ENCODE measurements around the gene PDE6A.
"Not testable (repeated sequence)": the region's sequence is repeated elsewhere in the genome, so short reads cannot be mapped to it uniquely, and the experiment has no call there.

The PDE6A gene

DNA sequence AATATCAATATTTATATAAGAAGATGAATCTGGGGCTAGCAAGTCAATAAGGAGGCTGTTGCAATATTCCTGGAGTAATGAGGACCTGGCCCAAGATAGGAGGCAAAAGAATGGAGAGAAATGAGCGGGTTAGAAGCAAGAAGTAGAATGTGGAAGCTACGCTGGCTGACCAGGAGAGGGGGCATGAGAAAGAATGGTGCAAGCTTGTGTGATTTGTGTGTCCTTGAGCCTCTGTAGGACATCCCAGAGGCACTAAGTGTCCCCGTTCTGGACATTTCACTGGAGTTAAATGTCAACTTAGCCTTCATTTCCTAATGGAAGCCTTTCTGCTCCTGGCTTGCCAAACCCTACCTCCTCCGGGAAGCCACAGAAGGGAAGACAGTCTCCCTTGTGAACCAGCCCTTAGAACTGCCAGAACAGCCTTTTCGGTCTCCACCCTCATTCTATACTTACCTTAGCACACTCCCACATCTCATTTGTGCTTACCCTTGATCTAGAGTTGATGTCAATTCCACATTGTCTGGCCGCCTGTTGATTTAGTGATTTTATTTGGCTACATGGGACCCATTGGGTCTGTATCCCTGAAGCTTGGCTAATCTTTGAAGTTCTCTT lies 6.7 kb upstream of the PDE6A start:
- DNase-seq, result no peak

DNA sequence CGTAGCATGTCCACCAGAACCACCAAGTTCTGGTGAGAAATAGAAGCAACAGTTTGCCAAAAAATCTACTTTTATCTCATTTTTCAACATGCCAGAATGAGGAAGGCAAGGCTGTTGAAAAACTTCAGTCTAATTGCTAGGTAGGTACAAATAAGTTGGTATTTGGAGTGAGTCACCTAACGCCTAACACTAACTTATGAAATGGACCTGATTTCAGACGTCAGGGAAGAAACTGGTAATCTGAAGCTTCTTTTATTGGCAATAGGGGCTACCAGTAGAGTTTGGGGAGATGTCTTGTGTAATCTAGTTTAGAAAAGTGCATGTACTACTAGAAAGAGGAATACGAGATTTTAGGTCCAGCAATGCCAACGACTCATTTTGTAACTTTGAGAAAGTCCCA lies 4.4 kb upstream of the PDE6A start:
- DNase-seq, result no peak

DNA sequence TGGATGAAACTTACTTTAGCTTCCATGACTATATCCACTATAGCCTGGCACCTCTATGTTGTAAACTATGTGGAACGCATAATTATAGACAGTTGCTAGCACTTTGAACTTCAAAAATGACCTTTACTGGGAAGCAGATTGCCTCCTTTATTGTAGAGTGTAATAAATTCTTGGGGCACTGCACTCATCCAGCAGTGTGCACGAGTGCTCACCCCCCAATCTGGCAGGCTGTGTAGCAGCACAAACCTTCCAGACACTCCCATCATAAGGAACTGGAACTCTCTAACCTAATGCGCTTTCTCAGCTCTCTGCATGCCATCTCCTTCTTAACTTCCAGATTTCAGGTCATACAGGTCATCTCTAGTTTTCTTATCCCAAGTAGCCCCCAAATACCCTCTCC lies 1.5 kb upstream of the PDE6A start:
- no peak for DNase-seq

DNA sequence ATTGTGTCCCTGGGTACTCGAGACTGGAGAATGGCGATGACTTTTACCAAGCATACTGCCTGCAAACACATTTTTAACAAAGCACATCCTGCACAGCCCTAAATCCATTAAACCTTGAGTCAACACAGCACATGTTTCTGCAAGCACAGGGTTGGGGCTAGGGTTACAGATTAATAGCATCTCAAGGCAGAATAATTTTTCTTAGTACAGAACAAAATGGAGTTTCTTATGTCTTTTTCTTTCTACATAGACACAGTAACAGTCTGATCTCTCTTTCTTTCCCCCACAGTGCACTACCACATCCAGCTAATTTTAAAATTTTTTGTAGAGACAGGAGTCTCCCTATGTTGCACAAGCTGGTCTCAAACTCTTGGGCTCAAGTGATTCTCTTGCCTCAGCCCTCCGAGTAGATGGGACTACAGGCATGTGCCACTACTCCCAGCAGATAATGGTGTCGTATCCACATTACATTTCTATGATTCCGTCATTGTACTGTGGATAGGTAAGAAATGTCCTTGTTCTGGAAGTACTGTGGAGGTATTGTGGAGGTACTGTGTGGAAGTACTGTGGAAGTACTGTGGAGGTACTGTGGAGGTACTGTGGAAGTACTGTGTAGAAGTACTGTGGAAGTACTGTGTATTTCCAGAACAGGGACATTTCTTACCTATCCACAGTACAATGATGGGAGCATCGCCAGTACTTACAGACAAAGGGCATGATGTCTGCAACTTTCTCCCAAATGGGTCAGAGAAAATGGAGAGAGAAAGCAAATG lies 1.2 kb downstream of the PDE6A start:
- not testable (repeated sequence) for DNase-seq

DNA sequence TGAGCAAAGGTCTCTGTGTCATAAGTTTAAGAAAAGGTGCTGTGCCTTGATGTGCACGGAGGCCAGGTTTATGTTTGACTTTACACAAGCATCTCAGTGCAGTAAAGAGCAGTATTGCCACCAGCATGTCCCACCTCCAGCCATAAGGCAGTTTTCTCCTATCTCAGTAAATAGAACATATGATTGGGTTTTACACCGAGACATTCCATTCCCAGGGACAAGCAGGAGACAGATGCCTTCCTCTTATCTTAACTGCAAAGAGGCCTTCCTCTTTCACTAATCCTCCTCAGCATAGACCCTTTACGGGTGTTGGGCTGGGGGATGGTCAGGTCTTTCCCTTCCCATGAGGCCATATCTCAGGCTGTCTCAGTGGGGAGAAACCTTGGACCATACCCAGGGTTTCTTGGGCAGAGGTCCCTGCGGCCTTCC lies 1.8 kb downstream of the PDE6A start:
- not testable (repeated sequence) for DNase-seq

DNA sequence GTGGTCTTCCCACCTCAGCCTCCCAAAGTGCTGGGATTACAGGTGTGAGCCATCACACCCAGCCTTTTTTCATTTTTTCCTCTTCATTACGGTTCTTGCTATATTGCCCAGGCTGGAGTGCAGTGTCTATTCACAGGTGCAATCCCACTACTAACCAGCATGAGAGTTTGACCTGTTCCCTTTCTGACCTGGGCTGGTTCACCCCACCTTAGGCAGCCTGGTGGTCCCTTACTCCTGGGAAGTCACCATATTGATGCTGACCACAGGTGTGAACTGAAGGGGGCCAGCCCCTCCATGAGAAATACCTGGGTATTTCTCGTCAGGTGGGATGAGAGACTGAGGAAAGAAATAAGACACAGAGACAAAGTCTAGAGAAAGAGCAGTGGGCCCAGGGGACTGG lies 2.4 kb downstream of the PDE6A start:
- DNase-seq, result no peak

DNA sequence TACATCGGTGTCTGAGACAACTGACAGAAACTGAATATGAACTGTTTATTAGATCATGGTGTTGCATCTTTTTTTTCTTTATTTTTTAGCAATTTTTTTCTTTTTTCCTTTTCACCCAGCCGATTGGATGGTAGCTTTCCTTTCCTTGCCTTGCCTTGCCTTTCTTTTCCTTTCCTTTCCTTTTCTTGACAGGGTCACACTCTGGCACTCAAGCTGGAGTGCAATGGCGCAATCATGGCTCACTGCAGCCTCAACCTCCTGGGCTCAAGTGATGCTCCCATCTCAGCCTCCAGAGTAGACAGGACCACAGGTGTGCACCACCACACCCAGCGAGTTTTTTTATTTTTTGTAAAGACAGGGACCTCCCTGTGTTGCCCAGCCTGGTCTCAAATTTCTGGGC lies 2.8 kb downstream of the PDE6A start:
- no peak for DNase-seq

DNA sequence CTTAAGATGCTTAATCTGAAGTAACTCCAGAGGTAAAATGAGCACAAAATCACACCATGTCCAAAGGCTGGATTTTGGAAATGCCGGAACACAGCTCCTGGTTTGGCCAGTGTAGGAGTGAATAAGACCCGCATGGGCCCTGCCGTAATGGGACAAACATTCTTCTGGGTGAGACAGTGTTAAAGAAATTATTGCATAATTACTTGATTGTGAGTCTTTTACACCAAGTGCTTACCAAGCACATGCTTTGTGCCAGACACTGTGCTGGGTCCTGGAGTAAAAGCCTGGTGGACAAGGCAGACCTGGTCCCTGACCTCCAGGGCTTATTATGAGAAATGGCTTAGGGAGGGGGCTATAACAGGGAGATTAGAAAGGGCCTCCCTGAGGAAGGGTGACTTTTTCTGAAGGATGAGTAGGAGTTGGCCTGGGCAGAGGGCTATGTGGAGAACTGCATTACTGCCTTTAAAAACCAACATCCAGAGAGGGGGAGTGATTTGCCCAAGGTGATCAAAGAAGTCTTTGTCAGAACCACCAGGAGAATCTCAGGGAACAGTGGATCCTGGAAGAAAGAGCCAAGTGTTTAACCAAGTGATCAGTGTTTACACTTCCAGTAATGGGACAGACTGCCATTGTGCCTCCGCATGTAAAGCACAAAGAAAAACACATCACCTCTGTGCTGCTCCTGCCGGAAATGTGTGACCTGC lies 3.5 kb downstream of the PDE6A start:
- no peak for DNase-seq

DNA sequence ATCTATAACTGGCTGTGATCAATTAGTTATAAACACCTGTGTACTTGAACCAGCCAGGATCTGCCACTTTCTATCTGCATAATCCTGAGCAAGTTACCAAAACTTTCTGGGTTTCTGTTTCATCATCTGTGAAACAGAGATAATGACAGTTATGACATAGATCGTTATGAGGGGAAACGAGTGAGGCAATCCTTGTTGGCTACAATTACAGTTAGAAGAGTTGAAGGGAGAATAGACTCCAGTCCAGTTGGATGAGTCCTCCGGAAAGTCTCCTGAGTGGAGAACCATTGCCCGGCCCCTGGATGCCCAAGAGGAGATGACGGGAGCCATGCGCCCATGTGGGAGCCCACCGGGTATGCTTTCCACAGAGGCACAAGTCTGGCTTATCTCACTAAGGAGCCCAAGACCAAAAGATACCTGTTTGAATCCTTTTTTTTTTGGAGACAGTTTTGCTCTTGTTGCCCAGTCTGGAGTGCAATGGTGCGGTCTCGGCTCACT lies 4.5 kb downstream of the PDE6A start:
- no peak for DNase-seq

DNA sequence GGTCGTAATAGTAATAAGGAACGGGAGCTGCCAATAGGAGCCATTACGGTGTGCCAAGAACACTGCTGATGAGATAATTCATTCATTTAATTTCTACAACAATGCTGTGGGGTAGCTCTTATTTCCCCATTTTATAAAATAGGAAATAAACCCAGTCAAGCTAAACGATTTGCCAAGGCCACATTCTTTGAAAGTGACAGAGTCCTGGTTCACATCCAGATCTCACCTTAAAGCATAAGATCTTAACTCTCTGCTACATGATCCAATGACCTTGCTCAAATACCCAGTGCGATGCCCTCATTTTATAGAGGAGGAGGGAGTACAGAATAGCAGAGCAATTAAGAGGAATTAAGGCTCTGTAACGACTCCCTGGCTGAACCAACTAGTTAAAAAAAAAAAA lies 5.0 kb downstream of the PDE6A start:
- DNase-seq, result no peak

DNA sequence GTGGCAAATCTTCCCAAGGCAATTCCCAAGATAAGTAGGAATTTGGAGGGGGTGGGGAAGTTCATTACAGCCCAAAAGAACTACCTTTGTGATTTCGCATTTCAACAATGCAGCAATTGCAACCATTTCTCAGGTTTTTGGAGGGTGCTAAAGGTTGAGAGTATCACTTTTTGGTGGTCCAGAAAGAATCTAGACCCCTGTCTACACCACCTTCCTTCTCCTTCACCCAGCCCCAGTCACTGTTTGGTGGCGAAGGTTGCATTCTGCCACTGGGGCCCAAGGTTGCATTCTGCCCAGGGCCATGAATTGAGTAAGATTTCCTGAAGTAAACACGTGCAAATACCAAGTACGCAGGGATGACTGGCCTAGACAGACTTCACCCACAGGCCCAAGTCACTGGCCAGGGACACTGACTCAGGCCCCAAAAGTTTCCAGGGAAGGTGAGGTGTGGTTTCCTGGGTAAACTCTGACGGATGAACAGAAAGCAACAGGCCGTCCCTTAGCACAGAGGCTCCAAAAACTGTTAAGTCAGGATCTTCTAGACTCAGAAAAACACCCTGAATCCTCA lies 5.7 kb downstream of the PDE6A start:
- DNase-seq, result no peak

DNA sequence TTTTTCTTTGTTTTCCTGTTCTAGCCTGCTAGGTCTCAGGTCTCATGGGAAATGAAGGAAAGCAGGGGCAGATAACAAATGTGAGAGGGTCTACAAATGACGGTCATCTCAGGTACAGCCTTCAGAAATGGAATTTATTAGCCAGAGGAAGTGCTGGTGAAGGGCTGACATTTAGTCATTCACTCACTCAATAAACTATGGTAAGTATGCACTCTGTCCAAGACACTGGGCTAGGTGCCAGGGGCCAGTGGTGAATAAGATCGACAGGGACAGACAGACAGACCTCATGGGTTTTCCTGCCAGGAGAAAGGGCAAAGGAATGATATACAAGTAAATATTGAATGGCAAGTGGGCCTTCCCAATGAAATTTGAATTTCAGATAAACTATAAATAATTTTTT lies 6.3 kb downstream of the PDE6A start:
- no peak for DNase-seq

DNA sequence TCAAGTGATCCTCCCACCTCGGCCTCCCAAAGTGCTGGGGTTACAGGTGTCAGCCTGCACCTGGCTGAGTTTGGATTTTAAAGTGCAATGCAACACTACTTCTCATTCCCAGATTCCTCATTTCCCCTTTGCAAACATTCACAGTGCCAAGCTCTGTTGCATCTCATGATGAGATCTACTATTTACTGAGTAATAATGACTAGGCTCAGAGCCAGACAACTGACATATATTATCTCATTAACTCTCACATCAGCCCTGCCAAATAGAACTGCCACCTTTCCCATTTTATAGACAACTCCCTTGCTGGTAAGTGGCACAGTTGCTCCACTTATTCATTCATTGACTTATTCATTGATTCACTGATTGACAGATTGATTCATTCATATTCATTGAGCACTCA lies 7.0 kb downstream of the PDE6A start:
- no peak for DNase-seq

DNA sequence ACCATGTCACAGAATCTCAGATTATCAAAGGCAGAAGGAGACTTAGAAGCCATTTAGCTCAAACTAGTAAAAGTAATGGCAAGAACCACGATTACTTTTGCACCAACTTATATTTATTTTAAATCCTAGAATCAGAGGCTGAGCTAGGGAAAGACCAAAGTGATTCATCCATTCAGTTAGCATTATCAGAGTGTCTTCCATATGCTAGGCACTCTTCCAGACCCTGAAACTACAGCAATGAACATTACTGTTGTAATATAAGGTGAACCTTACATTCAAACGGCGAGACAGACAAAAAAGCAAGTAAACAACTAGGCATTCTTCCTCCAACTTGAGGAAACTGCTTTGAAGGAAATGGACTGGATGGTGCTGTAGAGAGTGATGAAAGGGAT lies 7.9 kb downstream of the PDE6A start:
- no peak for DNase-seq

DNA sequence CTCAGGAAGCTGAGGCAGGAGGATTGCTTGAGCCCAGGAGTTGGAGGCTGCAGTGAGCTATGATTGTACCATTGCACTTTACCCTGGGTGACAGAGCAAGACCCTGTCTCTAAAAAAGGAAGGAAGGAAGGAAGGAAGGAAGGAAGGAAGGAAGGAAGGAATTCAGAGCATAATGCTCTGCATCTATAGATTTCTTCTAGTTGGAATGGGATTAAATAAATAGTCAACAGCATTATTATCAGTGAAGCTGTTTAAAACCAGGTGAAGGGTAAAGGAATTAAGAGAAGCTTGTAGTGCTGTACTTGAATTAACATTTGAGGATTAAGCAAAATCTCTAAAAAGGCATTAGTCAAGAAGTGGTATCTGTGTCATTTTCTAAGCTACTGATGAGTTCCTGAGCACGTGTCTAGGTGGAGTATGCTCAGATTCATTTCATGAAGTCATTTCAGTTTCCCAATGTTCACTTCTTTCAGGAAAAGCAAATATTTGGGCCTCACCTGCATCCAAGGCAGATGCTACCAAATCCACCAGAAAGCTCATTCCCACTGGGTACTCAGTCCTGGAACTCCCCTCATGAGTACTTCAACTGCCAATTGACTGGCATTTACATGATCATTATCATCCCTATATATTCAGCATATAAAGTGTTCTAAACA lies 8.4 kb downstream of the PDE6A start:
- no peak for DNase-seq

DNA sequence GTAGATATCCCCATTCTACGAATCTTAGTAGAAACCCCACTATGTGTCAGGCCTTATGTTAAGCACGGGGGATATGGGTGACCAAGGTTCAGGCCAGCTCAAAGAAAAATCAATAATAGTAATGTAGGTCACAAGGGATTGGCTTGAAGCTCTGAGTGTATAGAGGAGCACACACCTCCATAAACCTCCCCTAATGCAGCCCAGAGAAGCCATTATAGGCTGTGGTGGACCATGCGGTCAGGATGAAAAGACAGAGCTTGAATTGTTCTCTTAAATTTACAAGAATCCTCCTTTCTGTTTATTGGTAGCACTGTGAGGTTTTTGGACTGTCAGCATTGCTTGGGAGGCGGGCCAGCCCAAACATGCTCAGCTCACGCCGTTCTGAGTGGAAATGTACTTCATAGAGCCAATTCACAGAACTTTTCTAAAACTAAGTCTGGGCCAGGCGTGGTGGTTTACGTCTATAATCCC lies 9.1 kb downstream of the PDE6A start:
- DNase-seq, result no peak

DNA sequence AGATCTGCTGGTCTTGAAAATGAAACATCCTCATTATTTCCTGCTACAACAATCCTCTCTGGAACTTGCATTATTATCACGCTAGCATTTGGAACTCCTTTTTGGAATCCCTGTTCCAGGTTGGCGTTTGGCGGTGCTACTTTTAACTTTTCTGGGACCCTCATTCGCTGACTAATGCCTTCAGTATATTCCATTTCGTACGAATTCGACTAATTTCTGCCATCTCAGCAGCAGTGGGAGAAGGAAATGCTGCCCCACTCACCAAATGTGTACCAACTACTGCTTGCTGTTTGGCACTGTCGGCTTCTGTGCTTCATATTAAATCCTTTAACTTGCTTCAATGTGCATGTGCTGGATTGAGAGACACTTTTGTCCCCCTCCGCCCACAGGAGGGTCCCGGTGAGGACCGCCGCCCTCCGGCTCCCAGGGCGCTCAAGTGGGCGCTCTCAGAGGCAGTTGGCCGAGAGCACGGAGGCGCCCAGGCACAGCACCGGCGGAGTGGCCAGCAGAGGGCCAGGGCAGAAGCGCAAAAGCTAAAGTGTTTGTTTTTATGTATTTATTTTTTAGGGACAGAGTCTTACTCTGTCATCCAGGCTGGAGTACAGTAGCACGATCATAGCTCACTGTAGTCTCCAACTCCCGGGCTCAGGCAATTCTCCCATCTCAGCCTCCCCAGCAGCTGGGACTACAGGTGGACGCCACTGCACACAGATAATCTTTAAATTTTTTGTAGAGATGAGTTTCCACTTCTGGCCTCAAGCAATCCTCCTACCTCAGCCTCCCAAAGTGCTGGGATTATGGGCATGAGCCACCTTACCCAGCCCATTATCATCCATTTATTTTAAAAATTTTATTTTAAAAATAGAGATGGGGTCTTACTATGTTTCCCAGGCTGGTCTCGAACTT lies 11.9 kb downstream of the PDE6A start:
- DNase-seq, result no peak

DNA sequence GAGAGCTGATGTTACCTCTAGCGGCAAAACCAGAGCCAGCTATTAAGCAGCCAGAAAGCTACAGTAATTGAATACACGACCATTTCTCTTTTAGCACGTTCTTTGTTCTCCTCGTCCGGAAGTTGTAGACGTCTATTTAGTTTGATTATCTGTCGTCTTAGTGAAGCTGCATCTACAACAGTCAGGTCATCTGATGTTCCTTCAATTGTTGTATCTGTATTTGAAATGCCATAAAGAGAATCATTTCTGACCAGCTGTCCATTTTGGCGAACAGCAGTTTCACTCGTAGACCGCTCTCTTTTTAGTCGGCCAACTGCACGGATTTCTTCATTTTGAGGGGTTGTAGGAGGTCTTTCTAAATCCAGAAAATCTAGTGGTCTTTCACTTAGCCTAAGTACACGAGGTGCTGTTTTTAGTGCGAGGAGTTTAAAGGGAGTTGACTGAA lies 12.6 kb downstream of the PDE6A start:
- no peak for DNase-seq

DNA sequence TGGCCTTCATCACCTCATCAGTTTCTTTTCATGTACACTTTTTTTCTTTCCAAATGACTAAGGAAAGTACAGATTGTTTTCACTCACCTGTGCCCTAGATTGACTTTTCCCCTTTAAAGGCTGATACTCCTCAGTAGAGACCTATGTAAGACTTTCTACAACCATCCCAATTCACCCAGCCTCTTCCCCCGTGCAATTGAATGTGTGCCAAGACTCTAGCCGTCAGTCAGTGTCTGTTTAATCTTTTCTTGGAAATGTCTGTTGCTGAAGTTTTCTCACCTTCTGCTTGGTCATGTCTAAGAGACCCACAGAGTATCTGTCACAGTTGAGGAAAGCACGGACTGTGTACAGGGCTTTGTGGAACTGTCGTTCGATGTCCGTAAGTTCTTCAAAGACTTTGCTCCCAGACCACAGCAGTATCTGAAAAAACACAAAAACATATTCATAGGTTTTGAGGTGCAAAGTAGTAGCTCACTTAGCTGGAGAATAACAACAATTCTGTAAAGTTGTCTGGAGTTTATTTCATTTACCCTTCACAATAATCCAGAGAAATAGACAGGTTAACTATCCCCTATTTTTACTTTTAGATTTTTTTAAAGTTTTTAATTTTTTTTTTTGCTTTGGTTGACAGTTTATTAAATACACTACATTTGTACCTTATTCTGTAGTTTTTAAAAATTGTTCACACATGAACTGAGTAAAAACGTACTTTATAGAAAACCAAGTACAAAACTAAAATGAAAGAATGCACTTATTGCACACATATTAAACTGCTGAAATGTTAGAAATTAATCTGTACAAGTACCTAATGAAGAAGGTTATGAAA lies 13.6 kb downstream of the PDE6A start:
- DNase-seq, result no peak

DNA sequence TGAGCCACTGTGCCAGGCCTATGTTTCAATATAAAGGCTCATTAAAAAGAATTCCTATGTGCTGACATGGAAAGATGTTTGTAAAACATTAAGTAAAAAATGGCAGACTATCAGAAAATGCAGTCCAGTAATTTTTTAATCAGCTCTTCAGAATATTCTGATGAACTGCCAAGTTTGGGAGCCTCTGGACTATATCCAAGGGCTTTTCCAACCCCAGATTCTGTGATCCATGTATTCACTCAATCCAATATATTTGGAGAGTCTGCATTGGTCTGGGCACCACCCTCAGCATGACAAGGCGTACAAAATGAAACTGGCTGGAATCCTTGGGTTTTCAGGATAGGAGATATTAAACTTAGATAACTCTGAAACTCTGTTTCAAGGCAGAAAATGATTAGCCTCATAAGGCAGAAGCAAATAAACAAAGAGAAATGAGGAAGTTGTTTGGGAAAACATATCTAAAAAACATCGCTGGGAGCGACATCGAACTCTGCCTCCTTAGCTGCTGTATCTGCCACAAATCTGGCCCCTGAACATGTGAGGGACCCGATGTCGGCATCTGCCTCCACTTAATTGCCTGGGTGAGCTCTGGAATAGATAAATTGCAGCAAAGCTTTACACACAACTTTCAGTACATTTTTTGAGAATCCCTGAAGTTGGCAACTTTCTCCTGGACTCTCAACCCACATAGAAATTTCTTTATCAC lies 14.4 kb downstream of the PDE6A start:
- no peak for DNase-seq
